ENCODE results near the gene COL8A1.

The COL8A1 gene

GRCh38 chr3:99753268-99753975 lies 115.0 kb downstream of the COL8A1 start:
- peak; percentile 56 for DNase-seq (ENCODE audit: insufficient read length, low spot score)

GRCh38 chr3:99755831-99756230 lies 117.4 kb downstream of the COL8A1 start:
- DNase-seq (ENCODE audit: insufficient read length, low spot score): no peak
- no peak for FAIRE-seq

More at GRCh38 chr3:99753268-99753975, 115.0 kb downstream of the COL8A1 start:
- peak; percentile 69 for FAIRE-seq

- DNase-seq (ENCODE audit: insufficient read length, low spot score) (no peak), FAIRE-seq (no peak)
These were observed 119.6 kb downstream of the COL8A1 start for GRCh38 chr3:99757966-99758365.

GRCh38 chr3:99758502-99759177 lies 120.2 kb downstream of the COL8A1 start:
- FAIRE-seq: no peak

GRCh38 chr3:99760031-99760430 lies 121.6 kb downstream of the COL8A1 start:
- DNase-seq (ENCODE audit: insufficient read length, low spot score): no peak
- FAIRE-seq: no peak

More at GRCh38 chr3:99758502-99759177, 120.2 kb downstream of the COL8A1 start:
- DNase-seq (ENCODE audit: insufficient read length, low spot score): no peak

- FAIRE-seq (no peak), DNase-seq (ENCODE audit: insufficient read length, low spot score) (no peak)
These were observed 122.2 kb downstream of the COL8A1 start for GRCh38 chr3:99760629-99761028.

GRCh38 chr3:99761415-99762165 lies 123.2 kb downstream of the COL8A1 start:
- no peak for FAIRE-seq
- DNase-seq (ENCODE audit: insufficient read length, low spot score): no peak

GRCh38 chr3:99762901-99763300 lies 124.5 kb downstream of the COL8A1 start:
- FAIRE-seq: no peak
- DNase-seq (ENCODE audit: insufficient read length, low spot score): no peak

GRCh38 chr3:99764377-99764776 lies 126.0 kb downstream of the COL8A1 start:
- DNase-seq (ENCODE audit: insufficient read length, low spot score) (no peak), FAIRE-seq (no peak)

GRCh38 chr3:99765042-99765942 lies 126.9 kb downstream of the COL8A1 start:
- peak; percentile 16 for FAIRE-seq
- no peak for DNase-seq (ENCODE audit: insufficient read length, low spot score)

GRCh38 chr3:99767291-99767690 lies 128.9 kb downstream of the COL8A1 start:
- no peak for FAIRE-seq
- DNase-seq (ENCODE audit: insufficient read length, low spot score): no peak

GRCh38 chr3:99768126-99768525 lies 129.7 kb downstream of the COL8A1 start:
- DNase-seq (ENCODE audit: insufficient read length, low spot score): no peak
- no peak for FAIRE-seq

- DNase-seq (ENCODE audit: insufficient read length, low spot score) (no peak), FAIRE-seq (no peak)
These were observed 130.6 kb downstream of the COL8A1 start for GRCh38 chr3:99768808-99769501.

GRCh38 chr3:99772171-99772570 lies 133.8 kb downstream of the COL8A1 start:
- FAIRE-seq (no peak), DNase-seq (ENCODE audit: insufficient read length, low spot score) (no peak)

GRCh38 chr3:99772671-99773070 lies 134.3 kb downstream of the COL8A1 start:
- FAIRE-seq (no peak), DNase-seq (ENCODE audit: insufficient read length, low spot score) (no peak)

GRCh38 chr3:99774467-99774866 lies 136.1 kb downstream of the COL8A1 start:
- DNase-seq (ENCODE audit: insufficient read length, low spot score) (no peak), FAIRE-seq (peak; percentile 55)

- no peak for FAIRE-seq
- no peak for DNase-seq (ENCODE audit: insufficient read length, low spot score)
These were observed 138.3 kb downstream of the COL8A1 start for GRCh38 chr3:99776516-99777209.

- DNase-seq (ENCODE audit: insufficient read length, low spot score): no peak
- no peak for FAIRE-seq
These were observed 138.8 kb downstream of the COL8A1 start for GRCh38 chr3:99777210-99777549.

- FAIRE-seq: no peak
These were observed 139.3 kb downstream of the COL8A1 start for GRCh38 chr3:99777708-99778107.

More at GRCh38 chr3:99777708-99778107, 139.3 kb downstream of the COL8A1 start:
- no peak for DNase-seq (ENCODE audit: insufficient read length, low spot score)
